HEK293 (cell line): ENCODE results near the gene PDE8B.

ENCODE experiments used
- CTCF ChIA-PET: fragments of 350-600 bp; formaldehyde crosslinking; extraction: SDS; loops from one replicate; lab custom pipeline; 2021; ENCODE audit warnings: antibody characterized with exemption; lab: Yijun Ruan, JAX
- POLR2A ChIA-PET: fragments of 300-600 bp; formaldehyde crosslinking; extraction: SDS; loops from one replicate; lab custom pipeline; 2020; ENCODE audit warnings: antibody characterized with exemption, inconsistent platforms; lab: Yijun Ruan, JAX
- H3K27ac ChIP-seq: fragments of 200-500 bp; sonication (Bioruptor generic); 2 replicates; pipeline ENCODE4 v1.5.1; 2014; ENCODE audit warnings: low read depth, low read length, control low read depth, inconsistent platforms; ENCODE audit errors: extremely low read depth
- H3K36me3 ChIP-seq, 2 experiments: fragments of 200-500 bp in 1 of 2; sonication (Bioruptor generic) in 1 of 2; 1 replicate in 1 of 2; 2 replicates in 1 of 2; pipeline ENCODE4 v1.5.1; 2014 to 2017; ENCODE audit warnings: inconsistent platforms in 2 of 2, low read length in 2 of 2; ENCODE audit not compliant: control insufficient read depth in 2 of 2, insufficient read depth in 1 of 2
- H3K4me1 ChIP-seq: fragments of 200-500 bp; sonication (Bioruptor generic); 2 replicates; pipeline ENCODE4 v1.5.1; 2014; ENCODE audit warnings: mild to moderate bottlenecking, low read length, inconsistent platforms; ENCODE audit not compliant: control insufficient read depth, insufficient read depth
- H3K4me3 ChIP-seq: 2 replicates; pipeline ENCODE4 v1.5.1; 2011; ENCODE audit warnings: low read depth, mild to moderate bottlenecking, control low read depth, low read length, moderate library complexity
- H3K9me3 ChIP-seq: fragments of 200-500 bp; sonication (Bioruptor generic); 2 replicates; pipeline ENCODE4 v1.5.1; 2014; ENCODE audit warnings: low read depth, low read length, inconsistent platforms; ENCODE audit not compliant: control insufficient read depth, insufficient read depth
- EGR2 ChIP-seq: fragments of 450-650 bp; formaldehyde crosslinking; IDR thresholded peaks from 2 replicates; pipeline ENCODE4 v1.5.1; 2016; ENCODE audit warnings: low read depth, missing biosample characterization, missing genetic modification characterization
- KLF7 ChIP-seq: fragments of 450-650 bp; formaldehyde crosslinking; IDR thresholded peaks from 2 replicates; pipeline ENCODE4 v1.5.1; 2016; ENCODE audit warnings: missing biosample characterization, missing genetic modification characterization, borderline replicate concordance
- RBAK ChIP-seq: fragments of 450-650 bp; formaldehyde crosslinking; IDR thresholded peaks from 2 replicates; pipeline ENCODE4 v1.5.1; 2016; ENCODE audit warnings: missing biosample characterization, missing genetic modification characterization
- SALL2 ChIP-seq: fragments of 450-650 bp; formaldehyde crosslinking; IDR thresholded peaks from 2 replicates; pipeline ENCODE4 v1.5.0; 2017; ENCODE audit warnings: missing biosample characterization, mild to moderate bottlenecking, missing genetic modification characterization, borderline replicate concordance
- SCRT2 ChIP-seq: fragments of 450-650 bp; formaldehyde crosslinking; IDR thresholded peaks from 2 replicates; pipeline ENCODE4 v1.5.1; 2016; ENCODE audit warnings: missing biosample characterization, missing genetic modification characterization
- ZBTB17 ChIP-seq: fragments of 450-650 bp; formaldehyde crosslinking; IDR thresholded peaks from 2 replicates; pipeline ENCODE4 v1.5.1; 2016; ENCODE audit warnings: missing biosample characterization, missing genetic modification characterization
- ZBTB20 ChIP-seq: fragments of 450-650 bp; formaldehyde crosslinking; IDR thresholded peaks from 2 replicates; pipeline ENCODE4 v1.5.1; 2016; ENCODE audit warnings: missing biosample characterization, missing genetic modification characterization
- ZBTB21 ChIP-seq: fragments of 450-650 bp; formaldehyde crosslinking; IDR thresholded peaks from 2 replicates; pipeline ENCODE4 v1.5.1; 2017; ENCODE audit warnings: missing biosample characterization, missing genetic modification characterization
- ZFP3 ChIP-seq: fragments of 450-650 bp; formaldehyde crosslinking; IDR thresholded peaks from 2 replicates; pipeline ENCODE4 v1.5.1; 2016; ENCODE audit warnings: low read depth, missing biosample characterization, missing genetic modification characterization
- ZFP41 ChIP-seq: fragments of 450-650 bp; formaldehyde crosslinking; IDR thresholded peaks from 2 replicates; pipeline ENCODE4 v1.5.1; 2016; ENCODE audit warnings: missing biosample characterization, missing genetic modification characterization, borderline replicate concordance
- ZNF37A ChIP-seq: fragments of 450-650 bp; IDR thresholded peaks from 2 replicates; pipeline ENCODE4 v1.5.1; 2018; ENCODE audit warnings: missing biosample characterization, missing genetic modification characterization
- ZNF48 ChIP-seq: fragments of 450-650 bp; formaldehyde crosslinking; IDR thresholded peaks from 2 replicates; pipeline ENCODE4 v1.5.1; 2016; ENCODE audit warnings: missing biosample characterization, missing genetic modification characterization
- ZNF560 ChIP-seq: fragments of 450-650 bp; formaldehyde crosslinking; IDR thresholded peaks from 2 replicates; pipeline ENCODE4 v1.5.1; 2017; ENCODE audit warnings: missing biosample characterization, missing genetic modification characterization, borderline replicate concordance
- ZNF701 ChIP-seq: fragments of 450-650 bp; formaldehyde crosslinking; IDR thresholded peaks from 2 replicates; pipeline ENCODE4 v1.5.1; 2016; ENCODE audit warnings: missing biosample characterization, missing genetic modification characterization
- ZNF837 ChIP-seq: fragments of 450-650 bp; formaldehyde crosslinking; IDR thresholded peaks from 2 replicates; pipeline ENCODE4 v1.5.1; 2016; ENCODE audit warnings: missing biosample characterization, missing genetic modification characterization
- ZXDB ChIP-seq: fragments of 450-650 bp; formaldehyde crosslinking; IDR thresholded peaks from 2 replicates; pipeline ENCODE4 v1.5.1; 2016; ENCODE audit warnings: missing biosample characterization, missing genetic modification characterization
- TF ChIP-seq, protein P1 (sequence below): fragments of 450-650 bp; formaldehyde crosslinking; IDR thresholded peaks from 2 replicates; pipeline ENCODE4 v1.5.1; 2016; ENCODE audit warnings: missing biosample characterization, missing genetic modification characterization
- TF ChIP-seq, protein P2 (sequence below): fragments of 450-650 bp; formaldehyde crosslinking; IDR thresholded peaks from 2 replicates; pipeline ENCODE4 v1.5.1; 2017; ENCODE audit warnings: missing biosample characterization, missing genetic modification characterization
- TF ChIP-seq, protein P3 (sequence below): fragments of 450-650 bp; formaldehyde crosslinking; IDR thresholded peaks from 2 replicates; pipeline ENCODE4 v1.5.1; 2016; ENCODE audit warnings: missing biosample characterization, missing genetic modification characterization

Gene PDE8B

DNA sequence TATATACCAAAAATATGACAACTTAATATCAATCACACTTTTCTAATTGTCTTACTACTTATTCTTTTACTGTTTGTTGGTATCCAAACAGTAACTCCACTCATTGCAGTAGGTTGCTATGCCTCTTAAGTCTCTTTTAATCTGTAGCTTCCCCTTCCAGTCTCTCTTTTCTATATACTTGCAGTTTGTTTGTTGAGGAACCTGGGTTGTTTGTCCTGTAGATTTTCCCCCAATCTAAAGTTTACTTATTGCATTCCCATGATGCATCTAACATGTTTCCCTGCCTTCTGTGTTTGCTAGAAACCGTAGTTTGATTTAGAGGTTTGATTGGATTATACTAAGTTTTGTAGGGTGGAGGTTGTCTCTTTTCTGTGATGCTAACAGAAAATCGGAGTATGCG lies 10.6 kb downstream of the PDE8B start:
- CTCF ChIA-PET, result interaction anchor here (0.7 kb wide), 1 partner anchor 91 kb away, joined by 3 read pairs; no protein-coding TSS in a partner anchor
- Histone ChIP-seq H3K4me1 (no peaks in the 10 kb centered on the region), H3K9me3 (no peaks in the 10 kb centered on the region), H3K36me3 (no peaks in the 10 kb centered on the region), H3K27ac (no peak overlapping the region), H3K4me3 (no peak overlapping the region)
- POLR2A ChIA-PET, result no interaction called here
- TF ChIP-seq ZFP41 (tag by site-specific recombination), result no peak
- no peak for TF ChIP-seq ZNF37A (tag by site-specific recombination)

DNA sequence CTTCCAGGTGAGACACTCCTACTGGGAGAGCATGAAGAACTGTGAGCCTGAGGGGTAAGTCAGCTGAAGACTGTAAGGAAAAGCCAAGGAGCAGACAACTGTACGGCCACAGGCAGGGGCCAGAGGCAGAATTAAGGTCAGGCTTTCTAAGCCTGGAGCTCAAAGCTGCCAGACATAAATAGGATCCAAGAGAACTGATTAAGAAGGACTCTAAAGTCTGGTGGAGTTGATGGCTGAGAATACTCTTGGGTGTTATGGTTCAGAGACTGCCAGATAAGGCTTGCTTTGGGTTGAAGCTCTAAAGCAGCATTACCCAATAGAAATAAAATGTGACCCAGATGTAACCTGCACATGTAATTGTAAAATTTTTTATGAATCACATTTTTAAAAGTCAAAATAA lies 12.2 kb downstream of the PDE8B start:
- ChIA-PET CTCF (interaction anchor here (1.6 kb wide), 1 partner anchor 93 kb away, joined by 4 read pairs; no protein-coding TSS in a partner anchor), POLR2A (interaction anchor here (0.7 kb wide), 1 partner anchor 76 kb away, joined by 4 read pairs; no protein-coding TSS in a partner anchor)
- no peak overlapping the region for H3K4me3 ChIP-seq
- no peaks in the 10 kb centered on the region for H3K9me3 ChIP-seq
- no peaks in the 10 kb centered on the region for H3K36me3 ChIP-seq
- H3K4me1 ChIP-seq, result no peaks in the 10 kb centered on the region
- no peak overlapping the region for H3K27ac ChIP-seq
- TF ChIP-seq, protein P1, sequence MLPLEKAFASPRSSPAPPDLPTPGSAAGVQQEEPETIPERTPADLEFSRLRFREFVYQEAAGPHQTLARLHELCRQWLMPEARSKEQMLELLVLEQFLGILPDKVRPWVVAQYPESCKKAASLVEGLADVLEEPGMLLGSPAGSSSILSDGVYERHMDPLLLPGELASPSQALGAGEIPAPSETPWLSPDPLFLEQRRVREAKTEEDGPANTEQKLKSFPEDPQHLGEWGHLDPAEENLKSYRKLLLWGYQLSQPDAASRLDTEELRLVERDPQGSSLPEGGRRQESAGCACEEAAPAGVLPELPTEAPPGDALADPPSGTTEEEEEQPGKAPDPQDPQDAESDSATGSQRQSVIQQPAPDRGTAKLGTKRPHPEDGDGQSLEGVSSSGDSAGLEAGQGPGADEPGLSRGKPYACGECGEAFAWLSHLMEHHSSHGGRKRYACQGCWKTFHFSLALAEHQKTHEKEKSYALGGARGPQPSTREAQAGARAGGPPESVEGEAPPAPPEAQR (tag by site-specific recombination), result no peak
- TF ChIP-seq ZNF48 (no peak), KLF7 (tag by site-specific recombination) (no peak), EGR2 (tag by site-specific recombination) (no peak), SALL2 (no peak), RBAK (no peak), ZNF560 (tag by site-specific recombination) (no peak), ZBTB21 (no peak), ZNF837 (tag by site-specific recombination) (no peak), ZBTB17 (tag by site-specific recombination) (no peak), ZXDB (tag by site-specific recombination) (no peak), ZNF701 (tag by site-specific recombination) (no peak), ZBTB20 (no peak), ZFP3 (tag by site-specific recombination) (no peak)
- TF ChIP-seq, protein P2, sequence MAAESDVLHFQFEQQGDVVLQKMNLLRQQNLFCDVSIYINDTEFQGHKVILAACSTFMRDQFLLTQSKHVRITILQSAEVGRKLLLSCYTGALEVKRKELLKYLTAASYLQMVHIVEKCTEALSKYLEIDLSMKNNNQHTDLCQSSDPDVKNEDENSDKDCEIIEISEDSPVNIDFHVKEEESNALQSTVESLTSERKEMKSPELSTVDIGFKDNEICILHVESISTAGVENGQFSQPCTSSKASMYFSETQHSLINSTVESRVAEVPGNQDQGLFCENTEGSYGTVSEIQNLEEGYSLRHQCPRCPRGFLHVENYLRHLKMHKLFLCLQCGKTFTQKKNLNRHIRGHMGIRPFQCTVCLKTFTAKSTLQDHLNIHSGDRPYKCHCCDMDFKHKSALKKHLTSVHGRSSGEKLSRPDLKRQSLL, result no peak
- TF ChIP-seq, all 188 proteins: peak for 0

DNA sequence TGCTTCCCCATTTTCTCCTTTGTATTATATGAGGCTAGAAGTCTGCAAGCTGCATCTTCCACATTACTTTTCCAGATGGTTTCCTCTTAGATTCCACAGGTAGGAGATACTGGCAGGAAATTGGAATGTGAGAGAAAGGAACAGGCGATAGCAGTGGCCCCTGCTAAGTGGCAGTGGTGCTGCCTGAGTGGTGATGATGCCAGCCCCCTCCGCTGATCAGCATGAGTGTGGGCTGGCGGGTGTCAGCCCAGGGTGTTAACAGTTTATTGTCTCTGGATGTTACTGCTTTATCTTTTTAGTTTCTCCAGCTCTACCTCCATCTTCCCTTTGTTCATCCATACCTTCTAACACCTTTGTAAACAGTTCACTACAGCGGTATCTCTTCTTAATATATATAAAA lies 13.2 kb downstream of the PDE8B start:
- no peaks in the 10 kb centered on the region for H3K36me3 ChIP-seq
- H3K4me3 ChIP-seq, result no peak overlapping the region
- TF ChIP-seq, protein P3, sequence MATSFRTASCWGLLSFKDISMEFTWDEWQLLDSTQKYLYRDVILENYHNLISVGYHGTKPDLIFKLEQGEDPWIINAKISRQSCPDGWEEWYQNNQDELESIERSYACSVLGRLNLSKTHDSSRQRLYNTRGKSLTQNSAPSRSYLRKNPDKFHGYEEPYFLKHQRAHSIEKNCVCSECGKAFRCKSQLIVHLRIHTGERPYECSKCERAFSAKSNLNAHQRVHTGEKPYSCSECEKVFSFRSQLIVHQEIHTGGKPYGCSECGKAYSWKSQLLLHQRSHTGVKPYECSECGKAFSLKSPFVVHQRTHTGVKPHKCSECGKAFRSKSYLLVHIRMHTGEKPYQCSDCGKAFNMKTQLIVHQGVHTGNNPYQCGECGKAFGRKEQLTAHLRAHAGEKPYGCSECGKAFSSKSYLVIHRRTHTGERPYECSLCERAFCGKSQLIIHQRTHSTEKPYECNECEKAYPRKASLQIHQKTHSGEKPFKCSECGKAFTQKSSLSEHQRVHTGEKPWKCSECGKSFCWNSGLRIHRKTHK (tag by site-specific recombination), result no peak
- peak; percentile 38; the same call in 1 of the 2 replicates for TF ChIP-seq SCRT2 (tag by site-specific recombination)
- TF ChIP-seq, all 188 proteins: peak for 1
- ChIA-PET CTCF (interaction anchor here (1.6 kb wide), 1 partner anchor 94 kb away, joined by 4 read pairs; no protein-coding TSS in a partner anchor), POLR2A (interaction anchor here (0.7 kb wide), 1 partner anchor 77 kb away, joined by 4 read pairs; no protein-coding TSS in a partner anchor)
- Histone ChIP-seq H3K27ac (no peak overlapping the region), H3K4me1 (no peaks in the 10 kb centered on the region), H3K9me3 (no peaks in the 10 kb centered on the region)
